ENCODE measurements around the gene STX3.
"Not testable (repeated sequence)": the region's sequence is repeated elsewhere in the genome, so short reads cannot be mapped to it uniquely, and the experiment has no call there.

STX3 gene

DNA sequence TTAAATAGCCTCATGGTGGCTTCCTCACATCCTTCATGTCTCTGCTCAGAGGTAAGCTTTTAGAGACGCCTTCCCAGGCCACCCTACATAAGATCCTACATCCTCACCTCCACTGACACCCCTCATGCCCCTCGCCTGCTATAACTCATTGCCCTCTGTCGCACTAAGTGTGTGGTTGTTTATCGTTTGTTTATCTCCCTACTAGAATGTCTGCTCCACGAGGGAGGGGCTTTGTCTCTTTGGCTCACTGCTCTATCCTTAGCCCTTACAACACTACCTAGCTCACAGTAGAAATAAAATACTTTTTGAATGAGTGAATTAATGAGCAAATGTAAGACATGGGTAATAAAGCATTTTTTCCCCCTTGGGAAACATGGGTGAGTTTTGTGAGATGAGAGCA, 91.4 kb downstream of the STX3 start:
- no peak for DNase-seq

DNA sequence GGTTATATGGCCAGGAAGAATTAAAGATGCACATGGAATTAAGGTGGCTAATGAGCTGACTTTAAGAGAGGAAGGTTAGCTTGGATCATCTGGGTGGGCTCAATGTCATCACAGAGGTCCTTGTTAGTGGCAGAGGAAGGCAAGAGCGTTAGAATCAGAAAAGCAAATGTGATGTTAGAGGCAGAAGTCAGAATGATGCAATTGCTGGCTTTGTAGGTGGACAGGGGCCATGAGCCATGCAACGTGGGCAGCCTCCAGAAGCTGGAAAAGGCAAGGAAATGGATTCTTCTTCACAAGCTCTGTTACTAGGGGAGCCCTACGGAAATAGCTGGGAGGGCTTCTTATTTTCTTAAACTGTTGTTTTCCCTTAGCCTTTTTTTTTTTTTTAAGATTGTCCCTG, 92.5 kb downstream of the STX3 start:
- DNase-seq: no peak

DNA sequence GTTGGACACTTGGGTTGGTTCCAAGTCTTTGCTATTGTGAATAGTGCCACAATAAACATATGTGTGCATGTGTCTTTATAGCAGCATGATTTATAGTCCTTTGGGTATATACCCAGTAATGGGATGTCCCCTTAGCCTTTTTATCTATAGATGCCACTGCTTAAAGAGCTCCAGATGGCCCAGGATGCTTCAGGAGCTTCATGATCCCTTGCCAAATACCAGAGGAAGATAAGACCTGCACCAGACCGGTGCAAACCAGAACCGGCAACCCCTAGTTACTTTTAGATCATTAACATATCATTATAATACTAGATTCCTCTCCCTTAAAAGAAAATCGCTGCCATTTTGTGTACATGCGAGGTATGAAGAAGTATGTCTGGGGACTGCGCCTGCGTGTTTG, 93.3 kb downstream of the STX3 start:
- not testable (repeated sequence) for DNase-seq

- DNase-seq: no peak
Measured at GRCh38 chr11:59849129-59849528, 94.0 kb downstream of the STX3 start.

GRCh38 chr11:59849551-59849950, 94.4 kb downstream of the STX3 start:
- DNase-seq: not testable (repeated sequence)

DNA sequence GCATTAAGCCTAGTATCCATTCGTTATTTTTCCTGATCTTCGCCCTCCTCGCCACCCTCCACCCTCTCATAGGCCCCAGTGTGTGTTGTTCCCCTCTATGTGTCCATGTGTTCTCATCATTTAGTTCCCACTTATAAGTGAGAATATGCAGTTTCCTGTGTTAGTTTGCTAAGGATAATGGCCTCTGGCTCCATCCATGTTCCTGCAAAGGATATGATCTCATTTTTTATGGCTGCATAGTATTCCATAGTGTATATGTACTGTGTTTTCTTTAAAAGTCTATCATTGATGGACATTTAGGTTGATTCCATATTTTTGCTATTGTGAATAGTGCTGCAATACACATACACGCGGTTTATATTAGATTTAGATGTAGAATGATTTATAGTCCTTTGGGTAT, 96.2 kb downstream of the STX3 start:
- DNase-seq: not testable (repeated sequence)

GRCh38 chr11:59854871-59855270, 99.7 kb downstream of the STX3 start:
- DNase-seq: no peak

Measured in hippocampal formation (tissue), 2 donors.